Mesothelial cell of epicardium (in vitro differentiated cells): ENCODE results near the gene CLASP1. TPM values are rescaled to one million over a fixed set of nuclear protein-coding genes. Genes with fewer than 3 reads are reported as not detected.

Source experiments
- DNase-seq, 2 experiments: peaks; one replicate each; pipeline ENCODE4 v3.0.0; 2021; ENCODE audit warnings: low spot score in 2 of 2; ENCODE audit not compliant: unreplicated experiment in 2 of 2
- H3K27ac Mint-ChIP-seq: 2 replicates; pipeline ENCODE4 v1.8.0; 2021; ENCODE audit warnings: mixed read lengths
- H3K27me3 Mint-ChIP-seq: 2 replicates; pipeline ENCODE4 v1.8.0; 2021; ENCODE audit warnings: low read depth, mixed read lengths
- H3K36me3 Mint-ChIP-seq: 2 replicates; pipeline ENCODE4 v1.8.0; 2021; ENCODE audit warnings: mixed read lengths
- H3K4me1 Mint-ChIP-seq: 2 replicates; pipeline ENCODE4 v1.8.0; 2021; ENCODE audit warnings: mixed read lengths
- H3K4me3 Mint-ChIP-seq: 2 replicates; pipeline ENCODE4 v1.8.0; 2021; ENCODE audit warnings: mild to moderate bottlenecking, moderate library complexity, mixed read lengths
- H3K9me3 Mint-ChIP-seq: 2 replicates; pipeline ENCODE4 v1.8.0; 2021; ENCODE audit warnings: mixed read lengths
- CTCF ChIP-seq: fragments of 200-600 bp; sonication (generic); IDR thresholded peaks from one replicate; pipeline ENCODE4 v1.5.0; 2021; ENCODE audit warnings: antibody characterized with exemption; ENCODE audit not compliant: unreplicated experiment
- total RNA-seq: library from RNA; stranded (reverse); gene quantifications from 3 replicates; pipeline ENCODE4 v1.2.1, GENCODE V29; 2021

Gene CLASP1
- total RNA-seq, 1 donor from 2014 or later = 99.8 TPM

- Mint-ChIP-seq H3K36me3 (peaks cover 47% of the 10 kb centered on the region), H3K4me3 (no peak overlapping the region), H3K27ac (no peak overlapping the region), H3K9me3 (peaks cover 9% of the 10 kb centered on the region), H3K27me3 (no peaks in the 10 kb centered on the region), H3K4me1 (peaks cover 3% of the 10 kb centered on the region)
- no peak for TF ChIP-seq CTCF
- no peak for DNase-seq
Observed at GRCh38 chr2:121501031-121501430, 148.2 kb downstream of the CLASP1 start.

- Mint-ChIP-seq H3K36me3 (peaks cover 50% of the 10 kb centered on the region), H3K27me3 (no peaks in the 10 kb centered on the region), H3K4me3 (no peak overlapping the region), H3K9me3 (peaks cover 9% of the 10 kb centered on the region), H3K27ac (no peak overlapping the region), H3K4me1 (peaks cover 3% of the 10 kb centered on the region)
- no peak for DNase-seq
- no peak for TF ChIP-seq CTCF
Observed at GRCh38 chr2:121498731-121499130, 150.5 kb downstream of the CLASP1 start.

- Mint-ChIP-seq H3K9me3 (no peaks in the 10 kb centered on the region), H3K4me3 (no peak overlapping the region), H3K36me3 (peaks cover 13% of the 10 kb centered on the region), H3K27ac (no peak overlapping the region), H3K27me3 (no peaks in the 10 kb centered on the region), H3K4me1 (peaks cover 18% of the 10 kb centered on the region)
- DNase-seq = no peak
- no peak for TF ChIP-seq CTCF
Observed at GRCh38 chr2:121492409-121492808, 156.9 kb downstream of the CLASP1 start.

- Mint-ChIP-seq H3K36me3 (peaks cover 13% of the 10 kb centered on the region), H3K27ac (no peak overlapping the region), H3K4me3 (no peak overlapping the region), H3K4me1 (peaks cover 18% of the 10 kb centered on the region), H3K27me3 (no peaks in the 10 kb centered on the region), H3K9me3 (no peaks in the 10 kb centered on the region)
- no peak for TF ChIP-seq CTCF
- DNase-seq = no peak
Observed at GRCh38 chr2:121491518-121491917, 157.7 kb downstream of the CLASP1 start.

GRCh38 chr2:121490584-121491133 lies 158.6 kb downstream of the CLASP1 start:
- no peak for DNase-seq
- Mint-ChIP-seq H3K36me3 (peaks cover 9% of the 10 kb centered on the region), H3K4me3 (no peak overlapping the region), H3K9me3 (no peaks in the 10 kb centered on the region), H3K4me1 (peaks cover 18% of the 10 kb centered on the region), H3K27me3 (no peaks in the 10 kb centered on the region), H3K27ac (no peak overlapping the region)
- no peak for TF ChIP-seq CTCF
